ENCODE measurements around the gene FLOT2.

- TF ChIP-seq CTCF (conservative IDR thresholded peaks at IDR 0.05; ENCODE audit: low read depth, low read length): no peak
- no peak for TF ChIP-seq EZH2phosphoT487 (IDR thresholded peaks at IDR 0.05; ENCODE audit: borderline replicate concordance, low read length)
These were observed 1.0 kb upstream of the FLOT2 start for GRCh38 chr17:28898527-28898955.
